Measurements from ENCODE around the gene PKP1.

The PKP1 gene

DNA sequence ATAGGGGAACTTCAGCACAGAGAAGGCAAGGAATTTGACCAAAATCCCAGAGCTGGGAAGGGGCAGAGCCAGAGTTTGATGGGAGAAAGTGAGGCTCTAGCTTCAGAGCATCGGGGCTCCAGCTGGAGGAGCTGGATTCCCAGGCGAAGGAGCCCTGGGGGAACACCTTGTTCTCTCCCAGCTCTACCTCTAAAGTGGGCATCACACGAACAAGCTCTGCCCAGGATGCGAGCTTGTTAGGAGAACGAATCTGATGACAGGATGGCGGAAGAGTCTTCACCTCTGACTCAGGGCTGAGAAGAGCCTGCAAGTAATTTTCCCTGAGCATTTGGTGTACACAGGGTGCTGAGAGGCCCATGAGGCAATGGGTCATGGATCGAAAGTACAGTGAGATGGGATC is 72.2 kb downstream of the PKP1 start:
- H3K4me3 ChIP-seq (ENCODE audit: low read depth, low read length) = no peak overlapping the region
- no peak for DNase-seq (ENCODE audit: low read depth, low spot score)
- in situ Hi-C loops (cut with HindIII; ENCODE audit: low sequenced_read_pairs) = no loop called here
- TF ChIP-seq, protein P1, sequence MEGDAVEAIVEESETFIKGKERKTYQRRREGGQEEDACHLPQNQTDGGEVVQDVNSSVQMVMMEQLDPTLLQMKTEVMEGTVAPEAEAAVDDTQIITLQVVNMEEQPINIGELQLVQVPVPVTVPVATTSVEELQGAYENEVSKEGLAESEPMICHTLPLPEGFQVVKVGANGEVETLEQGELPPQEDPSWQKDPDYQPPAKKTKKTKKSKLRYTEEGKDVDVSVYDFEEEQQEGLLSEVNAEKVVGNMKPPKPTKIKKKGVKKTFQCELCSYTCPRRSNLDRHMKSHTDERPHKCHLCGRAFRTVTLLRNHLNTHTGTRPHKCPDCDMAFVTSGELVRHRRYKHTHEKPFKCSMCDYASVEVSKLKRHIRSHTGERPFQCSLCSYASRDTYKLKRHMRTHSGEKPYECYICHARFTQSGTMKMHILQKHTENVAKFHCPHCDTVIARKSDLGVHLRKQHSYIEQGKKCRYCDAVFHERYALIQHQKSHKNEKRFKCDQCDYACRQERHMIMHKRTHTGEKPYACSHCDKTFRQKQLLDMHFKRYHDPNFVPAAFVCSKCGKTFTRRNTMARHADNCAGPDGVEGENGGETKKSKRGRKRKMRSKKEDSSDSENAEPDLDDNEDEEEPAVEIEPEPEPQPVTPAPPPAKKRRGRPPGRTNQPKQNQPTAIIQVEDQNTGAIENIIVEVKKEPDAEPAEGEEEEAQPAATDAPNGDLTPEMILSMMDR (IDR thresholded peaks at IDR 0.05; ENCODE audit: low read depth, low read length) = no peak

DNA sequence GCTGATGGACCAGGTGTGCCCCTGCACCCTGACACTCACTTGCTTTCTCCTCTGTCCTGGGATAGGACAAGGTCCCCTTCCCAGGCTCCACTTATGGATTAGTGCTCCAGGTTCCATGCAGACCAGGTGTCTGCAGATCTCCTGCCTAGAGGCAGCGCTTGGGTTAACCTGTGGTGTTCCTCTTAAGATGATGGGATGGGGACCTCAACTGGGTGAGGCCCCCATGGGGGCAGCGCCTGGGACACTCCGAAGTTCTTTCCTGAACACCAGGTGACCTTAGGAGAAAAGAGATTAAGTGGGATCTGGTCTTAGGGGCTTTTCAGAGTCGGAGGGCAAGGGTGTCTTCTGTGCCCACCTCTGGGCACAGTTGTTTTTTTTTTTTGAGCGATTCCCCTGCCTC is 72.9 kb downstream of the PKP1 start:
- H3K4me3 ChIP-seq (ENCODE audit: low read depth, low read length) = no peak overlapping the region
- no peak for DNase-seq (ENCODE audit: low read depth, low spot score)
- in situ Hi-C loops (cut with HindIII; ENCODE audit: low sequenced_read_pairs) = no loop called here
- TF ChIP-seq, protein P1 (IDR thresholded peaks at IDR 0.05; ENCODE audit: low read depth, low read length) = no peak

DNA sequence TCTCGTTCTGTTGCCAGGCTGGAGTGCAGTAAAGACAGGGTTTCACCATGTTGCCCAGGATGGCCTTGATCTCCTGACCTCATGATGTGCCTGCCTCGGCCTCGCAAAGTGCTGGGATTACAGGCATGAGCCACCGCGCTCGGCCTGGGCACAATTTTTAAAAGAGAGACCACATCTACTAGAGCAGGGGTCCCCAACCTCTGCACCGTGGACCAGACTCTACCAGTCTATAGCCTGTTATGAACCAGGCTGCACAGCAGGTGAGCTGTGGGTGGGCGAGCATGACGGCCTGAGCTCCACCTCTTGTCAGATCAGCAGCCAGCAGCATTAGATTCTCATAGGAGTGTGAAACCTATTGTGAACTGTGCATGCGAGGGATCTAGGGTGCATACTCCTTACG is 73.4 kb downstream of the PKP1 start:
- DNase-seq (ENCODE audit: low read depth, low spot score) = no peak
- TF ChIP-seq, protein P1 (IDR thresholded peaks at IDR 0.05; ENCODE audit: low read depth, low read length) = no peak
- H3K4me3 ChIP-seq (ENCODE audit: low read depth, low read length) = no peak overlapping the region
- in situ Hi-C loops (cut with HindIII; ENCODE audit: low sequenced_read_pairs) = no loop called here

DNA sequence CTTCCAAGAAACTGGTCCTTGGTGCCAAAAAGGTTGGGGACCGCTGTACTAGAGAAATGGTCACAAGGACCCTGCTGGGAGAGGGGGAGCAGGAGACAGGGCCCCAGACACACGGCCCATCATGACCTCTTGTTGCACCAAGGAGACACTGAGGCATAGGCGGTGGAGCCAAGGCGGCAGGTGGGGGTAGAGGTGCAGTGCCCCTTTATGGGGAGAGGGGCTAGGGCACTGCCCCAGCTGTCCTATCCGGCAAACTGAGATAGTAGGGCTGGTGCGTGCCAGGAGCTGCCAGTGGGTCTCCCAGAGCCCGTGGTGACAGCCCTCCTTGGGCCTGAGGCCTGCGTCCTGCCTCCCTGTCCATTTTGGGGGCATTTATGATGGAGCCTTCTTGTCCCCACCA is 73.9 kb downstream of the PKP1 start:
- DNase-seq (ENCODE audit: low read depth, low spot score) = no peak
- no peak overlapping the region for H3K4me3 ChIP-seq (ENCODE audit: low read depth, low read length)
- in situ Hi-C loops (cut with HindIII; ENCODE audit: low sequenced_read_pairs) = no loop called here
- TF ChIP-seq, protein P1 (IDR thresholded peaks at IDR 0.05; ENCODE audit: low read depth, low read length) = no peak

DNA sequence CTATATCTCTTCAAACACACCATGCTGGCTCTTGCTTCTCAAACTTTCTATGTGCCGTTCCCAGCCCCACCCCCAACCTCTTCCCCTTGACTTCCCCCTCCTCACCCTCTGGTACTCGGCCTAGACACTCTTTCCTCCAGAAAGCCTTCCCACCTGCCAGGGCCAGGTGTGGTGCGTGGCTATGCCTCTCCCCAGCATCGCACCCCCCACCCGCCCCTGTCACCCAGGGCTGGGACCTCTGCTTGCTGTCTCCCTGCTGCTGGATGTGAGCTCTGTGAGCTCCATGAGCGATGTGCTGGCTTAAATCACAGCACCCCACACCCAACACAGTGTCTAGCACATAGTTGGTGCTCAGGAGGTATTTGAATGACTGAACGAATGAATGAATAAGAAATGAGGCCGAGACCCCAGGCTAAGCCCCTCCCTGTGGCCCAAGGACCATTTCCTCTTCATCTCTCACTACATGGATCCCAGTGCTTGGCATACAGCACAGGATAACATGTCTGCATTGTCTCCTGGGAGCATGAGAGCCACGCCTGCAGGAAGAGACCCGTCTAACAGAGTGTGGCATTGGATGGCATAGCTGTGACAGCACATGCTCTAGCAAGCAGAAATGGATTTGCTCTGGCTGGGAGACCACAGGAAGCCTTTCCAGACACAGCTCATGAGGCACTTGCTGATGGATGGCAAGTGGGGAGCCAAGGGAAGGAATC is 74.5 kb downstream of the PKP1 start:
- in situ Hi-C loops (cut with HindIII; ENCODE audit: low sequenced_read_pairs) = no loop called here

DNA sequence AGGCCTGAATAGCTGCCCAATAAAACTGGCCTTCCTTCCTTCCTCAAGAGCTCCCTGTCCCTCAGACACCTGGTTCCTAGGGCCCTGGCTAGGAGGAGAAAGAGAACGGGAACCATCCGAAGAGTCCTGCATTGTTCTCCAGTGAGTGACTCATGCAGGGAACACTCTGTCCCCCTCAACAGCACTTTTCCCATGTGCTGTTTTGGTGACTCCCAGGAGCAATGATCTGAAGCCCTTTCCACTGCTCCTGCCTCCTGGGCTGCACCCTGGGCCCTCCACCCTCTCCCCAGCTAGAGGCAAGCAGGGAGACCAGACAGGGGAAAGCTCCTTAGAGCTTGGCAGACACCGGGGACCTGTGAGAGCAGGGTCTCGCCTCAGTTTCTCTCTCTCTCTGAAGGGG is 75.3 kb downstream of the PKP1 start:
- in situ Hi-C loops (cut with HindIII; ENCODE audit: low sequenced_read_pairs) = no loop called here

More for the DNA sequence above, 74.5 kb downstream of the PKP1 start:
- TF ChIP-seq, protein P1 (IDR thresholded peaks at IDR 0.05; ENCODE audit: low read depth, low read length) = no peak
- no peak for DNase-seq (ENCODE audit: low read depth, low spot score)
- H3K4me3 ChIP-seq (ENCODE audit: low read depth, low read length) = no peak overlapping the region

More for the DNA sequence above, 75.3 kb downstream of the PKP1 start:
- DNase-seq (ENCODE audit: low read depth, low spot score) = peak; percentile 24
- TF ChIP-seq, protein P1 (IDR thresholded peaks at IDR 0.05; ENCODE audit: low read depth, low read length) = no peak
- no peak overlapping the region for H3K4me3 ChIP-seq (ENCODE audit: low read depth, low read length)
